PC-3 (cell line): Measurements from ENCODE around the gene KIAA1549. TPM values are rescaled to one million over a fixed set of nuclear protein-coding genes. Genes with fewer than 3 reads are reported as not detected.

Experiments used
- ATAC-seq: fragments of 200-7000 bp; cut with Tn5 transposase; 2 replicates; pipeline ENCODE4 v1.9.1; 2020; ENCODE audit warnings: mild to moderate bottlenecking, moderate library complexity
- BruUV-seq: library from RNA; stranded (reverse); fragments of 400-500 nt; replicated peaks from 2 replicates; lab custom pipeline; 2021; lab: Mats Ljungman, UMichigan
- CTCF ChIA-PET: fragments of 300-600 bp; sonication (Branson Sonifier 250); formaldehyde crosslinking; loops from one replicate; lab custom pipeline; 2022; ENCODE audit warnings: antibody characterized with exemption; lab: Charles Lee
- POLR2A ChIA-PET: fragments of 300-600 bp; sonication (Branson Sonifier 250); formaldehyde crosslinking; loops from one replicate; lab custom pipeline; 2022; ENCODE audit warnings: antibody characterized with exemption; ENCODE audit not compliant: unreplicated experiment; lab: Charles Lee
- DNase-seq: peaks from one replicate; pipeline ENCODE4 v3.0.0-alpha.2; 2015
- H2AFZ ChIP-seq: fragments of 300-600 bp; sonication (generic); 2 replicates; pipeline ENCODE4 v1.6.0; 2016; ENCODE audit warnings: antibody characterized with exemption, low read length
- H3F3A ChIP-seq: fragments of 300-600 bp; sonication (generic); one replicate; pipeline ENCODE4 v1.6.0; 2017; ENCODE audit warnings: antibody characterized with exemption, low read length, control low read depth, mild to moderate bottlenecking; ENCODE audit not compliant: unreplicated experiment
- H3K27ac ChIP-seq: fragments of 300-600 bp; sonication (generic); 2 replicates; pipeline ENCODE4 v1.5.1; 2016; ENCODE audit warnings: mild to moderate bottlenecking, low read length
- H3K27me3 ChIP-seq: fragments of 300-600 bp; sonication (generic); 2 replicates; pipeline ENCODE4 v1.6.1; 2016; ENCODE audit warnings: low read length, mixed read lengths
- H3K36me3 ChIP-seq: fragments of 300-600 bp; sonication (generic); 2 replicates; pipeline ENCODE4 v1.6.1; 2016; ENCODE audit warnings: low read depth, mixed run types, low read length, mixed read lengths
- H3K4me1 ChIP-seq: fragments of 300-600 bp; sonication (generic); 2 replicates; pipeline ENCODE4 v1.5.1; 2016; ENCODE audit warnings: low read length; ENCODE audit not compliant: insufficient read depth
- H3K4me2 ChIP-seq: fragments of 300-600 bp; sonication (generic); 2 replicates; pipeline ENCODE4 v1.6.0; 2016; ENCODE audit warnings: low read length
- H3K4me3 ChIP-seq: fragments of 300-600 bp; sonication (generic); 2 replicates; pipeline ENCODE4 v1.5.1; 2016; ENCODE audit warnings: mild to moderate bottlenecking, low read length, mixed read lengths
- H3K79me2 ChIP-seq: fragments of 300-600 bp; sonication (generic); 2 replicates; pipeline ENCODE4 v1.6.1; 2017; ENCODE audit warnings: low read length, mixed read lengths
- H3K9ac ChIP-seq: fragments of 300-600 bp; sonication (generic); 2 replicates; pipeline ENCODE4 v1.6.0; 2016; ENCODE audit warnings: mild to moderate bottlenecking, low read length
- H3K9me2 ChIP-seq: fragments of 300-600 bp; sonication (generic); replicated peaks from 2 replicates; pipeline ENCODE4 v1.6.1; 2016; ENCODE audit warnings: mixed run types, low read length, mixed read lengths
- H3K9me3 ChIP-seq: fragments of 300-600 bp; sonication (generic); 2 replicates; pipeline ENCODE4 v1.6.1; 2016; ENCODE audit warnings: low read length, mixed read lengths
- H4K20me1 ChIP-seq: fragments of 300-600 bp; sonication (generic); 2 replicates; pipeline ENCODE4 v1.6.1; 2016; ENCODE audit warnings: low read length, mixed read lengths
- EZH2 ChIP-seq: fragments of 300-600 bp; sonication (generic); IDR thresholded peaks from one replicate; pipeline ENCODE4 v1.6.1; 2017; ENCODE audit warnings: antibody characterized with exemption, mild to moderate bottlenecking, low read length; ENCODE audit not compliant: unreplicated experiment
- EZH2phosphoT487 ChIP-seq: fragments of 300-600 bp; sonication (generic); IDR thresholded peaks from 2 replicates; pipeline ENCODE4 v1.6.1; 2018; ENCODE audit warnings: mild to moderate bottlenecking, antibody characterized with exemption, low read length, borderline replicate concordance
- intact Hi-C: fragments of 100-400 bp; cut with micrococcal nuclease; formaldehyde crosslinking; loops from 2 replicates; pipeline ENCODE4 v1.9.0; 2023
- total RNA-seq: library from RNA; depleted of rRNA; stranded (reverse); fragments of >200 nt; gene quantifications from 2 replicates; pipeline ENCODE4 v1.2.3, GENCODE V29; 2014
- TF ChIP-seq, protein P1 (sequence below): fragments of 300-600 bp; sonication (generic); conservative IDR thresholded peaks from 2 replicates; pipeline ENCODE4 v1.5.1; 2017; ENCODE audit warnings: antibody characterized with exemption, low read depth, mild to moderate bottlenecking, low read length

Gene KIAA1549
- total RNA-seq, 1 experiment from 2014 or later = 8.2 TPM

DNA sequence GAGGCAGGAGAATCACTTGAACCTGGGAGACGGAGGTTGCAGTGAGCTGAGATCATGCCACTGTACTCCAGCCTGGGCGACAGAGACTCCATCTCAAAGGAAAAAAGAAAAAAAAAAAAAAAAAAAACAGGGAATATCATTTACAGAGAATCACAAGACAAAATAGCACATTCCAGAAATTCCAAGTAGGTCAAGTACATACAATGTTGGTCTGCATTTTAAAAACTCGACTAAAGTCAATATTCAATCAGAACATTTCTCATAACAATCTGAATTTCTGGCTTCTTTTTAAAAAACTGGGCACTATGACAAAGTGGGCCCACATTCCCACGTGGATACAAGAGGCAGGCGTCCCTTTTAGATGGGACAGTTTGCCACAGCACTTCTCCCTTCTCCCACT is 41.9 kb upstream of the KIAA1549 start:
- no peaks in the 10 kb centered on the region for H3K27me3 ChIP-seq
- no peaks in the 10 kb centered on the region for H3K9me2 ChIP-seq
- TF ChIP-seq, protein P1, sequence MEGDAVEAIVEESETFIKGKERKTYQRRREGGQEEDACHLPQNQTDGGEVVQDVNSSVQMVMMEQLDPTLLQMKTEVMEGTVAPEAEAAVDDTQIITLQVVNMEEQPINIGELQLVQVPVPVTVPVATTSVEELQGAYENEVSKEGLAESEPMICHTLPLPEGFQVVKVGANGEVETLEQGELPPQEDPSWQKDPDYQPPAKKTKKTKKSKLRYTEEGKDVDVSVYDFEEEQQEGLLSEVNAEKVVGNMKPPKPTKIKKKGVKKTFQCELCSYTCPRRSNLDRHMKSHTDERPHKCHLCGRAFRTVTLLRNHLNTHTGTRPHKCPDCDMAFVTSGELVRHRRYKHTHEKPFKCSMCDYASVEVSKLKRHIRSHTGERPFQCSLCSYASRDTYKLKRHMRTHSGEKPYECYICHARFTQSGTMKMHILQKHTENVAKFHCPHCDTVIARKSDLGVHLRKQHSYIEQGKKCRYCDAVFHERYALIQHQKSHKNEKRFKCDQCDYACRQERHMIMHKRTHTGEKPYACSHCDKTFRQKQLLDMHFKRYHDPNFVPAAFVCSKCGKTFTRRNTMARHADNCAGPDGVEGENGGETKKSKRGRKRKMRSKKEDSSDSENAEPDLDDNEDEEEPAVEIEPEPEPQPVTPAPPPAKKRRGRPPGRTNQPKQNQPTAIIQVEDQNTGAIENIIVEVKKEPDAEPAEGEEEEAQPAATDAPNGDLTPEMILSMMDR = no peak
- TF ChIP-seq EZH2phosphoT487 (no peak), EZH2 (no peak)
- no peak for DNase-seq
- H2AFZ ChIP-seq = no peak overlapping the region
- H3K4me3 ChIP-seq = no peak overlapping the region
- H3K4me1 ChIP-seq = no peaks in the 10 kb centered on the region
- no peak for ATAC-seq
- no TSS peak for BruUV-seq
- intact Hi-C loops = no loop called here
- H3K4me2 ChIP-seq = no peak overlapping the region
- peaks cover 3% of the 10 kb centered on the region; the same call in 1 of the 2 replicates for H4K20me1 ChIP-seq
- no peak overlapping the region for H3K9ac ChIP-seq
- CTCF ChIA-PET = no interaction called here
- no peak overlapping the region for H3K27ac ChIP-seq
- peaks cover 41% of the 10 kb centered on the region for H3K36me3 ChIP-seq
- no peaks in the 10 kb centered on the region for H3F3A ChIP-seq
- POLR2A ChIA-PET = no interaction called here
- H3K79me2 ChIP-seq = no peaks in the 10 kb centered on the region
- no peaks in the 10 kb centered on the region for H3K9me3 ChIP-seq

DNA sequence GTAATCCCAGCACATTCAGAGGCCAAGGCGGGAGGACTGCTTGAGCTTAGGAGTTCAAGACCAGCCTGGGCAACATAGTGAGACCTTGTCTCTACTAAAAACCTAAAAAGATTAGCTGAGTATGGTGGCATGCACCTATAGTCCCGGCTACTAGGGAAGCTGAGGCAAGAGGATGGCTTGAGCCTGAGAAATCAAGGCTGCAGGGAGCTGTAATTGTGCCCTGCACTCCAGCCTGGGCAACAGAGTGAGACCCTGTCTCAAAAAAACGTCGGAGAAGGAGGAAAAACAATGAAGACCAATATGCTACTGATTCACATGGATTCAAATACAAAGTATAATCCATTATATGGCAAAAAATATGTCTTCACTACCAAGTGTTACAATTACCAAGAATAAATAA is 41.1 kb upstream of the KIAA1549 start:
- TF ChIP-seq EZH2phosphoT487 (no peak), EZH2 (no peak)
- TF ChIP-seq, protein P1 = no peak
- no peaks in the 10 kb centered on the region for H3K9me2 ChIP-seq
- POLR2A ChIA-PET = interaction anchor here (0.6 kb wide), 1 partner anchor 276 kb away, joined by 4 read pairs; no protein-coding TSS in a partner anchor
- H3F3A ChIP-seq = no peaks in the 10 kb centered on the region
- H3K27me3 ChIP-seq = no peaks in the 10 kb centered on the region
- H3K9ac ChIP-seq = no peak overlapping the region
- no peaks in the 10 kb centered on the region for H3K79me2 ChIP-seq
- H3K4me1 ChIP-seq = no peaks in the 10 kb centered on the region; the same call in 1 of the 2 replicates
- ATAC-seq (no peak), DNase-seq (no peak)
- H4K20me1 ChIP-seq = peaks cover 3% of the 10 kb centered on the region; the same call in 1 of the 2 replicates
- CTCF ChIA-PET = no interaction called here
- no peak overlapping the region for H3K4me3 ChIP-seq
- no peaks in the 10 kb centered on the region for H3K9me3 ChIP-seq
- intact Hi-C loops = no loop called here
- no TSS peak for BruUV-seq
- peaks cover 38% of the 10 kb centered on the region for H3K36me3 ChIP-seq
- H3K27ac ChIP-seq = no peak overlapping the region
- no peak overlapping the region for H2AFZ ChIP-seq
- H3K4me2 ChIP-seq = no peak overlapping the region

DNA sequence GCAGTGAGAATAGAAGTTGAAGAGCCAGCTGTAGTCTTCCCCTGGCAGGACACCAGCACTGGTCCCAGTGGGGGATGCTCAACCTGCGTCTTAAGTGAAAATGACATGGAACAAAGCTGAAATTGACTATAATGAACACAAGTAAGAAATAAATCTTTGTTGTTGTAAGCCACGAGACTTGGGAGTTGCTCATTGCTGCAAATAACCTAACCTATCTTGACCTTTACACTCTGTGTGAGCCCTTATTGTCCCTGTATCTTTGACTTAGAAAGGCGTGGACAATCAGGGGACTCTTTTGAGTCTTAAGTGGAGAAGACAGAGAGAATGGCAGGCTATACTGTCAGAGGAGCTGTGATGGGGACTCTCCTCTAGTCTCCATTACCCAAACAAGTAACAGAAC is 37.7 kb upstream of the KIAA1549 start:
- Histone ChIP-seq H3K4me3 (no peak overlapping the region), H3F3A (no peaks in the 10 kb centered on the region), H2AFZ (no peak overlapping the region), H3K9me3 (no peaks in the 10 kb centered on the region), H3K4me2 (no peak overlapping the region), H3K9me2 (no peaks in the 10 kb centered on the region), H4K20me1 (no peaks in the 10 kb centered on the region; the same call in 1 of the 2 replicates), H3K9ac (no peak overlapping the region), H3K36me3 (peaks cover 15% of the 10 kb centered on the region; the same call in 1 of the 2 replicates), H3K79me2 (no peaks in the 10 kb centered on the region), H3K27me3 (no peaks in the 10 kb centered on the region), H3K27ac (no peak overlapping the region), H3K4me1 (no peaks in the 10 kb centered on the region; the same call in 1 of the 2 replicates)
- TF ChIP-seq, protein P1 = no peak
- TF ChIP-seq EZH2 = no peak
- no peak for TF ChIP-seq EZH2phosphoT487
- ATAC-seq (no peak), DNase-seq (no peak)
- intact Hi-C loops = no loop called here
- ChIA-PET POLR2A (interaction anchor here (0.7 kb wide), 1 partner anchor 38 kb away, joined by 6 read pairs; no protein-coding TSS in a partner anchor), CTCF (no interaction called here)
- BruUV-seq = no TSS peak
